SK-N-SH treated with all-trans-retinoic acid at 6 μM for 48 hours (cell line): Measurements from ENCODE around the gene TMEM54.

ENCODE experiments used
- ATAC-seq: fragments of 200-7000 bp; cut with Tn5 transposase; 3 replicates; pipeline ENCODE4 v1.9.1; 2020; ENCODE audit warnings: mild to moderate bottlenecking, moderate library complexity
- ARNTL ChIP-seq: fragments of 450-650 bp; formaldehyde crosslinking; IDR thresholded peaks from 2 replicates; pipeline ENCODE4 v1.5.0; 2020; ENCODE audit warnings: low read depth, mild to moderate bottlenecking, moderate library complexity, borderline replicate concordance
- BACH2 ChIP-seq: fragments of 250-450 bp; sonication (Bioruptor Pico); IDR thresholded peaks from 2 replicates; pipeline ENCODE4 v1.9.0; 2021; ENCODE audit warnings: mild to moderate bottlenecking, borderline replicate concordance
- CSDC2 ChIP-seq: fragments of 250-450 bp; sonication (Bioruptor Pico); IDR thresholded peaks from 2 replicates; pipeline ENCODE4 v1.5.0; 2020; ENCODE audit warnings: mild to moderate bottlenecking, moderate library complexity
- ESRRG ChIP-seq: fragments of 250-450 bp; sonication (Bioruptor Pico); IDR thresholded peaks from 2 replicates; pipeline ENCODE4 v1.6.1; 2021; ENCODE audit warnings: mild to moderate bottlenecking
- GLIS3 ChIP-seq: fragments of 250-450 bp; sonication (Bioruptor Pico); IDR thresholded peaks from 2 replicates; pipeline ENCODE4 v1.5.0; 2020; ENCODE audit warnings: mild to moderate bottlenecking, moderate library complexity
- ISL1 ChIP-seq: fragments of 250-450 bp; sonication (Bioruptor Pico); IDR thresholded peaks from 2 replicates; pipeline ENCODE4 v2.1.2; 2022; ENCODE audit warnings: mild to moderate bottlenecking, moderate library complexity
- OSR1 ChIP-seq: fragments of 250-450 bp; sonication (Bioruptor Pico); IDR thresholded peaks from 2 replicates; pipeline ENCODE4 v1.8.0; 2022; ENCODE audit warnings: moderate library complexity, mild to moderate bottlenecking, inconsistent platforms
- PPARA ChIP-seq: fragments of 250-450 bp; sonication (Bioruptor Pico); IDR thresholded peaks from 2 replicates; pipeline ENCODE4 v1.5.0; 2020; ENCODE audit warnings: mild to moderate bottlenecking, borderline replicate concordance
- RARB ChIP-seq: fragments of 250-450 bp; sonication (Bioruptor Pico); IDR thresholded peaks from 2 replicates; pipeline ENCODE4 v1.8.0; 2021; ENCODE audit warnings: mild to moderate bottlenecking, moderate library complexity
- SNAI2 ChIP-seq: fragments of 250-450 bp; sonication (Bioruptor Pico); IDR thresholded peaks from 2 replicates; pipeline ENCODE4 v1.5.0; 2020; ENCODE audit warnings: mild to moderate bottlenecking, moderate library complexity
- TCF4 ChIP-seq: fragments of 250-450 bp; sonication (Bioruptor Pico); IDR thresholded peaks from 2 replicates; pipeline ENCODE4 v1.8.0; 2021; ENCODE audit warnings: mild to moderate bottlenecking, moderate library complexity, borderline replicate concordance
- TOX ChIP-seq: fragments of 250-450 bp; sonication (Bioruptor Pico); IDR thresholded peaks from 2 replicates; pipeline ENCODE4 v1.8.0; 2021; ENCODE audit warnings: mild to moderate bottlenecking, moderate library complexity, borderline replicate concordance
- ZC3H10 ChIP-seq: fragments of 250-450 bp; sonication (Bioruptor Pico); IDR thresholded peaks from 2 replicates; pipeline ENCODE4 v1.5.1; 2021; ENCODE audit warnings: mild to moderate bottlenecking, moderate library complexity
- ZFP3 ChIP-seq: fragments of 250-450 bp; sonication (Bioruptor Pico); IDR thresholded peaks from 2 replicates; pipeline ENCODE4 v1.5.0; 2020; ENCODE audit warnings: mild to moderate bottlenecking, moderate library complexity
- ZNF565 ChIP-seq: fragments of 450-650 bp; formaldehyde crosslinking; conservative IDR thresholded peaks from 2 replicates; pipeline ENCODE4 v1.5.0; 2020; ENCODE audit warnings: low read depth, mild to moderate bottlenecking, moderate library complexity
- ZNF70 ChIP-seq: fragments of 450-650 bp; formaldehyde crosslinking; IDR thresholded peaks from 2 replicates; pipeline ENCODE4 v1.5.0; 2020; ENCODE audit warnings: mild to moderate bottlenecking, moderate library complexity
- ZNF8 ChIP-seq: fragments of 450-650 bp; formaldehyde crosslinking; IDR thresholded peaks from 2 replicates; pipeline ENCODE4 v1.5.0; 2020; ENCODE audit warnings: mild to moderate bottlenecking, moderate library complexity
- TF ChIP-seq, protein P1 (sequence below): fragments of 250-450 bp; sonication (Bioruptor Pico); IDR thresholded peaks from 2 replicates; pipeline ENCODE4 v1.5.0; 2020; ENCODE audit warnings: mild to moderate bottlenecking, moderate library complexity
- TF ChIP-seq, protein P2 (sequence below): fragments of 250-450 bp; sonication (Bioruptor Pico); IDR thresholded peaks from 2 replicates; pipeline ENCODE4 v1.8.0; 2020; ENCODE audit warnings: mild to moderate bottlenecking, moderate library complexity, borderline replicate concordance
- TF ChIP-seq, protein P3 (sequence below): fragments of 250-450 bp; sonication (Bioruptor Pico); IDR thresholded peaks from 2 replicates; pipeline ENCODE4 v1.8.0; 2021; ENCODE audit warnings: low read depth, mild to moderate bottlenecking, moderate library complexity, borderline replicate concordance
- TF ChIP-seq, protein P4 (sequence below): fragments of 250-450 bp; sonication (Bioruptor Pico); IDR thresholded peaks from 2 replicates; pipeline ENCODE4 v1.5.1; 2021; ENCODE audit warnings: mild to moderate bottlenecking, moderate library complexity
- TF ChIP-seq, protein P5 (sequence below): fragments of 250-450 bp; sonication (Bioruptor Pico); IDR thresholded peaks from 2 replicates; pipeline ENCODE4 v1.5.1; 2020; ENCODE audit warnings: low read depth, mild to moderate bottlenecking, moderate library complexity

The TMEM54 gene

DNA sequence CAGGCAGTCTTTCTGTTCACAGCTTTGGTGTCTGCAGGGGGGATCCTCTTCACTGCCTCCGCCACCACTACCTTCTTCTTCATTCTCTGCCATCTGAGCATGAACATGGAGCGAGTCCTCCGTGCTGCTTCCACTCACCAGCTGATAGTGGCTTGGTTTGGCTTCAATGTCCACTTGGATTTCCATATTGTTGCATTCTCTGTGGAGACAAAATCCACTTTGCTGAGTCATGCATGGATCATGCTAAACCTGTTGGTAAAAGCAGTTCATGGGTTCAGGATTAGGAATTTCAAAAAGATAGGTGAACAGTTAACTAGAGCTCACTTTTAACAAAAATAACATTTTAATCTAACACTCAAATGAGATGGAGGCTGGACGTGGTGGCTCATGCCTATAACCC, 35.9 kb upstream of the TMEM54 start (continued):
- TF ChIP-seq, protein P1, sequence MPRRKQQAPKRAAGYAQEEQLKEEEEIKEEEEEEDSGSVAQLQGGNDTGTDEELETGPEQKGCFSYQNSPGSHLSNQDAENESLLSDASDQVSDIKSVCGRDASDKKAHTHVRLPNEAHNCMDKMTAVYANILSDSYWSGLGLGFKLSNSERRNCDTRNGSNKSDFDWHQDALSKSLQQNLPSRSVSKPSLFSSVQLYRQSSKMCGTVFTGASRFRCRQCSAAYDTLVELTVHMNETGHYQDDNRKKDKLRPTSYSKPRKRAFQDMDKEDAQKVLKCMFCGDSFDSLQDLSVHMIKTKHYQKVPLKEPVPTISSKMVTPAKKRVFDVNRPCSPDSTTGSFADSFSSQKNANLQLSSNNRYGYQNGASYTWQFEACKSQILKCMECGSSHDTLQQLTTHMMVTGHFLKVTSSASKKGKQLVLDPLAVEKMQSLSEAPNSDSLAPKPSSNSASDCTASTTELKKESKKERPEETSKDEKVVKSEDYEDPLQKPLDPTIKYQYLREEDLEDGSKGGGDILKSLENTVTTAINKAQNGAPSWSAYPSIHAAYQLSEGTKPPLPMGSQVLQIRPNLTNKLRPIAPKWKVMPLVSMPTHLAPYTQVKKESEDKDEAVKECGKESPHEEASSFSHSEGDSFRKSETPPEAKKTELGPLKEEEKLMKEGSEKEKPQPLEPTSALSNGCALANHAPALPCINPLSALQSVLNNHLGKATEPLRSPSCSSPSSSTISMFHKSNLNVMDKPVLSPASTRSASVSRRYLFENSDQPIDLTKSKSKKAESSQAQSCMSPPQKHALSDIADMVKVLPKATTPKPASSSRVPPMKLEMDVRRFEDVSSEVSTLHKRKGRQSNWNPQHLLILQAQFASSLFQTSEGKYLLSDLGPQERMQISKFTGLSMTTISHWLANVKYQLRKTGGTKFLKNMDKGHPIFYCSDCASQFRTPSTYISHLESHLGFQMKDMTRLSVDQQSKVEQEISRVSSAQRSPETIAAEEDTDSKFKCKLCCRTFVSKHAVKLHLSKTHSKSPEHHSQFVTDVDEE = no peak
- TF ChIP-seq ZC3H10 = no peak
- TF ChIP-seq RARB (CRISPR knock-in tag) = no peak
- TF ChIP-seq ZNF70 (CRISPR knock-in tag) = no peak

DNA sequence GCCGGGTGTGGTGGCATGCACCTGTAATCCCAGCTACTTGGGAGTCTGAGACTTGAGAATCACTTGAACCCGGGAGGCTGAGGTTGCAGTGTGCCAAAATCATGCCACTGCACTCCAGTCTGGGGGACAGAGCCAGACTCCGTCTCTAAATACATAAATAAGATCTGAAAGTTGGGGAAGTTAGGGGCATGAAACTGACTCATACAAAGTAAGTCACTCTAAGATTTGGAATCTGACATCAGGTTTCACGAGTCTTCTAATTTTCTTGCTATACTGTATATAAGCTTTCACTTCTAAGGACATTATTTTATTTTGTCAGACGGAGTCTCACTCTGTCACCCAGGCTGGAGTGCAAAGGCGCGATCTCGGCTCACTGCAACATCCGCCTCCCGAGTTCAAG, 33.3 kb upstream of the TMEM54 start:
- TF ChIP-seq, protein P2, sequence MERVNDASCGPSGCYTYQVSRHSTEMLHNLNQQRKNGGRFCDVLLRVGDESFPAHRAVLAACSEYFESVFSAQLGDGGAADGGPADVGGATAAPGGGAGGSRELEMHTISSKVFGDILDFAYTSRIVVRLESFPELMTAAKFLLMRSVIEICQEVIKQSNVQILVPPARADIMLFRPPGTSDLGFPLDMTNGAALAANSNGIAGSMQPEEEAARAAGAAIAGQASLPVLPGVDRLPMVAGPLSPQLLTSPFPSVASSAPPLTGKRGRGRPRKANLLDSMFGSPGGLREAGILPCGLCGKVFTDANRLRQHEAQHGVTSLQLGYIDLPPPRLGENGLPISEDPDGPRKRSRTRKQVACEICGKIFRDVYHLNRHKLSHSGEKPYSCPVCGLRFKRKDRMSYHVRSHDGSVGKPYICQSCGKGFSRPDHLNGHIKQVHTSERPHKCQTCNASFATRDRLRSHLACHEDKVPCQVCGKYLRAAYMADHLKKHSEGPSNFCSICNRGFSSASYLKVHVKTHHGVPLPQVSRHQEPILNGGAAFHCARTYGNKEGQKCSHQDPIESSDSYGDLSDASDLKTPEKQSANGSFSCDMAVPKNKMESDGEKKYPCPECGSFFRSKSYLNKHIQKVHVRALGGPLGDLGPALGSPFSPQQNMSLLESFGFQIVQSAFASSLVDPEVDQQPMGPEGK = no peak
- TF ChIP-seq ZNF8 (CRISPR knock-in tag) = no peak

DNA sequence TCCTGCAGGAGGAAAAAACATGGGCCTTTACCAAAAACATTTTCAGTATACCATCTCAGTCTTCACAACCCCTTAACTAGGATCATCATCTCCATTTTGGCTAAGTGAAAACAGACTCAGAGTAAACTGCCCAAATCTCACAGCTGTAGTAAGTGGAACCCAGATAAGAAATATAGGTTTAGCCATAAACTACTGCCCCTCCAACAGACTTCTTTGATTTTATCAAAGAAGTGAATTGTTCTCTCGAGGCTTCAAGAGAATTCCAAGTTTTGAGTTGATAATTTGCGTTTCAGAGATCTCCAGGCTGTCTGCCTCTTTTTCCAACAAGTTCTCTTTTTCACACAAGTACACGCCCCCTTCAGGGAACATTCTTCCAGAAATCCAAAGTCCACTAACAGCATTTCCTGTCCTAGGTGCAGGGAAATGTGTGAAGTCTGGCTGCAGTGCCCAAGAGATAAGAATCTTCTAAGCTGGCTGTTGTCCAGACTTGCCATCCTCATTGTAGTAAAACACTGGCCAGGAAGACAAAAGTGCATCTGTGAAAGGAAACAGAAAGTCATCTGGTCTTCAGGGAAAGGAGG, 32.6 kb upstream of the TMEM54 start:
- ATAC-seq = peak; percentile 85

More for the DNA sequence above, 33.3 kb upstream of the TMEM54 start:
- ATAC-seq = no peak

DNA sequence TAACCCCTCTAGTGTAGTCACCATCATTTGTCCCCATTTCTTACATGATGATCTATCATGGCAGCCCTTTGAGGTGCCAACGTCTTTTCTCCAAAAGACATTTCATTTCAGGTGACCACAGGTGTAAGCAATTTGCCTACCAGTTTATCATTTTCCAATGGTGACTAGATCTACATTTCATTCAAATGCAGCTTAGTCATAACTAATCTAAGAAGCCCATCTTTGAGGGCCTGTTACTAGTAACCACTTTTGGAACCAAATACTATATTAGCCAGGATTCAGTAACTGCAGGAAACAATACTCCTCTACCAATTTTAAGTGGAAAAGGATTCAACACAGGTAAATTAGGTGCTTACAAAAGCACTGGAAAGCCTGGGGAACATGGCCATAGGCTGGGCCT, 30.6 kb upstream of the TMEM54 start:
- TF ChIP-seq ZNF8 (CRISPR knock-in tag) = no peak
- TF ChIP-seq, protein P2 = no peak
- no peak for TF ChIP-seq ARNTL (CRISPR knock-in tag)
- no peak for TF ChIP-seq ZNF565
- TF ChIP-seq ZC3H10 = no peak
- TF ChIP-seq SNAI2 = no peak
- TF ChIP-seq, protein P3, sequence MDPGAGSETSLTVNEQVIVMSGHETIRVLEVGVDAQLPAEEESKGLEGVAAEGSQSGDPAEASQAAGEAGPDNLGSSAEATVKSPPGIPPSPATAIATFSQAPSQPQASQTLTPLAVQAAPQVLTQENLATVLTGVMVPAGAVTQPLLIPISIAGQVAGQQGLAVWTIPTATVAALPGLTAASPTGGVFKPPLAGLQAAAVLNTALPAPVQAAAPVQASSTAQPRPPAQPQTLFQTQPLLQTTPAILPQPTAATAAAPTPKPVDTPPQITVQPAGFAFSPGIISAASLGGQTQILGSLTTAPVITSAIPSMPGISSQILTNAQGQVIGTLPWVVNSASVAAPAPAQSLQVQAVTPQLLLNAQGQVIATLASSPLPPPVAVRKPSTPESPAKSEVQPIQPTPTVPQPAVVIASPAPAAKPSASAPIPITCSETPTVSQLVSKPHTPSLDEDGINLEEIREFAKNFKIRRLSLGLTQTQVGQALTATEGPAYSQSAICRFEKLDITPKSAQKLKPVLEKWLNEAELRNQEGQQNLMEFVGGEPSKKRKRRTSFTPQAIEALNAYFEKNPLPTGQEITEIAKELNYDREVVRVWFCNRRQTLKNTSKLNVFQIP (CRISPR knock-in tag) = no peak
- TF ChIP-seq CSDC2 = no peak
- TF ChIP-seq GLIS3 (CRISPR knock-in tag) = no peak
- TF ChIP-seq, protein P4, sequence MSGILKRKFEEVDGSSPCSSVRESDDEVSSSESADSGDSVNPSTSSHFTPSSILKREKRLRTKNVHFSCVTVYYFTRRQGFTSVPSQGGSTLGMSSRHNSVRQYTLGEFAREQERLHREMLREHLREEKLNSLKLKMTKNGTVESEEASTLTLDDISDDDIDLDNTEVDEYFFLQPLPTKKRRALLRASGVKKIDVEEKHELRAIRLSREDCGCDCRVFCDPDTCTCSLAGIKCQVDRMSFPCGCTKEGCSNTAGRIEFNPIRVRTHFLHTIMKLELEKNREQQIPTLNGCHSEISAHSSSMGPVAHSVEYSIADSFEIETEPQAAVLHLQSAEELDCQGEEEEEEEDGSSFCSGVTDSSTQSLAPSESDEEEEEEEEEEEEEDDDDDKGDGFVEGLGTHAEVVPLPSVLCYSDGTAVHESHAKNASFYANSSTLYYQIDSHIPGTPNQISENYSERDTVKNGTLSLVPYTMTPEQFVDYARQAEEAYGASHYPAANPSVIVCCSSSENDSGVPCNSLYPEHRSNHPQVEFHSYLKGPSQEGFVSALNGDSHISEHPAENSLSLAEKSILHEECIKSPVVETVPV = no peak
- TF ChIP-seq TOX (CRISPR knock-in tag) = no peak
- no peak for TF ChIP-seq TCF4
- no peak for TF ChIP-seq ESRRG (CRISPR knock-in tag)
- TF ChIP-seq PPARA (CRISPR knock-in tag) = no peak
- TF ChIP-seq, protein P5, sequence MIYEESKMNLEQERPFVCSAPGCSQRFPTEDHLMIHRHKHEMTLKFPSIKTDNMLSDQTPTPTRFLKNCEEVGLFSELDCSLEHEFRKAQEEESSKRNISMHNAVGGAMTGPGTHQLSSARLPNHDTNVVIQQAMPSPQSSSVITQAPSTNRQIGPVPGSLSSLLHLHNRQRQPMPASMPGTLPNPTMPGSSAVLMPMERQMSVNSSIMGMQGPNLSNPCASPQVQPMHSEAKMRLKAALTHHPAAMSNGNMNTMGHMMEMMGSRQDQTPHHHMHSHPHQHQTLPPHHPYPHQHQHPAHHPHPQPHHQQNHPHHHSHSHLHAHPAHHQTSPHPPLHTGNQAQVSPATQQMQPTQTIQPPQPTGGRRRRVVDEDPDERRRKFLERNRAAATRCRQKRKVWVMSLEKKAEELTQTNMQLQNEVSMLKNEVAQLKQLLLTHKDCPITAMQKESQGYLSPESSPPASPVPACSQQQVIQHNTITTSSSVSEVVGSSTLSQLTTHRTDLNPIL = no peak
- TF ChIP-seq ISL1 = no peak
- TF ChIP-seq ZFP3 (CRISPR knock-in tag) = no peak
- TF ChIP-seq BACH2 (CRISPR knock-in tag) = no peak
- TF ChIP-seq ZNF70 (CRISPR knock-in tag) = no peak
- TF ChIP-seq OSR1 (CRISPR knock-in tag) = no peak
- no peak for ATAC-seq

More for the DNA sequence above, 32.6 kb upstream of the TMEM54 start:
- TF ChIP-seq ZNF565 (no peak), TCF4 (peak; percentile 77; the same call in 1 of the 2 replicates), ISL1 (peak; percentile 49)
